Measurements from ENCODE around the gene TMEM181.

The TMEM181 gene

DNA sequence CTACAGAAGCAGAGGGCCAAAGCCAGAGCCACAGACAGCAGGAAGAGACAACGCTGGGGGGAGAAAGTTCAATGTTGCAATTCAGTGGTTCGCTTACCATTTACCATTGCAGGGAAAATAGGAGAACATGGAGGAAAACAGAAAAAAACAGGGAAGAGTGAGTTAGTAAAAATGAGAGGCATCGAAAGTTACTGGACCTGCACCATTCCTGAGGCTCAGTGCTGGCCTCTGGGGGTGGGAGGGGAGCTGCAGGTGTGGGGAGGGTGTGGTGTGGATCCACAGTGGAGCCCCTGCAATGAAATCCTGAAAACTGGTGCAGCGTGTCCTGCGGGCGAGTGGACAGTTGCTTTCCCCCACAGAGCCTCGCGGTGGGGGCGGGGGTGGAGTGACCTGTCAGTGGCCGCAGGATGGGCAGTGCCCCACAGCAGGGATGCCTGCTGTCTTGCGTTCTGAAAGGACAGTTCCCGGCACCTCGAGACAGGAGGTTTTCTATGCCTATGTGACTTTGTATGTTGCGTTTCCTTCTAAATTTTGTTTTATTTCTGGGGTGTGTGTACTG lies 5.7 kb downstream of the TMEM181 start:
- no peak for DNase-seq

DNA sequence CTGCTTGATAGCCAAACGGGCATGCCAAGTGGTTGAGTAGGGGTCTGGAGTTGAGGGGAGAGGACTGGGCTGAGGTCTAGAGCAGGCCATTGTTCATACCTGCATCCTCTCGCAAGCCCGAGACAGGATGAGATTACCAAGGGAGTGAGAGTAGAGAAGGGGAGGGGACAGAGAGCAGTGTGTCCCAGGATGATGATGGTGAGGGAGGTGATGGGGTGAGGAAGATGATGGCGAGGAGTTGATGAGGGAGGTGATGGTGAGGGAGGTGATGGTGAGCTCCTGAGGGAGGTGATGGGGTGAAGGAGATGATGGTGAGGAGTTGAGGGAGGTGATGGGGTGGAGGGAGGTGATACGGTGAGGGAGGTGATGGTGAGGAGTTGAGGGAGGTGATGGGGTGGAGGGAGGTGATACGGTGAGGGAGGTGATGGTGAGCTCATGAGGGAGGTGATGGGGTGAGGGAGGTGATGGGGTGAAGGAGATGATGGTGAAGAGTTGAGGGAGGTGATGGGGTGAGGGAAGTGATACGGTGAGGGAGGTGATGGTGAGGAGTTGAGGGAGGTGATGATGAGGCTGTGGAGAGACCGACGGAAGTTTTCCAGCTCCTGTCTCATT lies 6.4 kb downstream of the TMEM181 start:
- DNase-seq: no peak

- DNase-seq: no peak
These were observed 7.3 kb downstream of the TMEM181 start for GRCh38 chr6:158567152-158567551.

GRCh38 chr6:158567871-158568401 lies 8.0 kb downstream of the TMEM181 start:
- no peak for DNase-seq

DNA sequence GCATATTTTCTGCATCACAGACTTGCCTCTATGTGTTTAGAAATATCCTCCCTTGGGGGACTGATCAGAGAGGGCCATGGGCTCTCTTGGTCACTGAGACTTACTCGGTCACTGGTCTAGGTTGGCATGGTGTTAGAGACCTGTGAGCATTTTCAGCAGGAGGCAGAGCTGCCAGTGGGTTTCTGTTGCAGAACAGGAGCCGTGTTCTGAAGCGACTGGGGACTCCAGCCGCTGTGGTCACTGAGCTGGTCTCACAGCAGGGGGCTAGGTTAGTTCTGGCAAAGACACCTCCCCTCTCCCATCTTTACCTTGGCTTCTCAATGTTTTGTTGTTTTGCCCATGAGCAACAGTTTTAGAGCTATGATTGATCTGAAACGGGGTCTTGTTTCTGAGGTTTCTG lies 8.7 kb downstream of the TMEM181 start:
- no peak for DNase-seq

- DNase-seq: no peak
These were observed 9.1 kb downstream of the TMEM181 start for GRCh38 chr6:158569036-158569435.

DNA sequence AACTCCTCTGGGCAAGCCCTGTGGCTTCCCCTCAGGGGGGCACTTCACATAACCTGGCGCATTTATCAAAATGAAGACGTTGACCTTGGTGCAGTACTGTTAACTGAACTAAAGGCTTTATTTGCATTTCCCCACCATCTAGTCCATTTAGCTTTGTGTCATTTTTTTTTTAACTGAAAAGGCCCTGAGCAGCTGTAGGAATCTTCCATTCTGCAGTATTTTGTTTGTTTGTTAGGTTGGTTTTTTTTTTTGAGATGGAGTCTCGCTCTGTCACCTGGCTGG lies 10.7 kb downstream of the TMEM181 start:
- DNase-seq: no peak

DNA sequence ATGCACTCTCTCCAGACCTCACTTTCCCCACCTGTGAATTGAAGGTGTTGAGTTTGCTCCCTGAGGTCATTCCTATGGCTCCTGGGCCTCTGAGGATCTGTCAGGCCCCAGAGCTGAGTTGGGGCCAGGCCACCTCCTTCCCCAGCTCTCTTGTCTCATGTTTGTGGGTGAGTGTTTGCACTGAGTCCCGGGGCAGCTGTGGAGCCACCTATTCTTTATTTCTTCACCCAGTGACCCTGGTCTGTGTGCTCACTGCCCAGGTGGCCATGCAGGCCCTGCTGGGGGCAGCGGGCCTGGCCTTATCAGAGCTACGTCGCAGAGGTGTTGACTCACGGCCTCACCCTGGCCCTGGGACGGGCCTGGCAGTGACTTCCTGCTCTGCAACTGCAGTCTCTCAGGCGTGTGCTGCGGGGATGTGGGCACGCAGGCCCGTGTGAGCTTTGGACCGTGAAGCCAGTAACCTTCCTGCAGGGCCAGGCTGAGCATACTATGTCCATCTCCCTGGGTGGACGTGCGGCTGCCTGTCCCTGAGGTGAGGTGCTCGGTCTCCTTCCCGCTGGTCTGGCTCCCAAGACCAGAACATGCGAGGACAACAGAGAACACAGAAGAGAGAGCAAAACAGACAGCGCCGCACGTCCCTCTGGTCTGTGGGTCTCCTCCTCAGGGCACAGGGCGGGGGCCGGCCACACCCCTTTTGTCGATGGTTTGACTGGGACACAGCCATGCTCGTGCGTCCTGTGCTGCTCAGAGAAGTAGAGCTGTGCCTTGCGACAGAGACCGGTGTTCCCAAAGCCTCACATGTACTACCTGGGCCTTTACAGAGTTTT lies 12.1 kb downstream of the TMEM181 start:
- DNase-seq: no peak

DNA sequence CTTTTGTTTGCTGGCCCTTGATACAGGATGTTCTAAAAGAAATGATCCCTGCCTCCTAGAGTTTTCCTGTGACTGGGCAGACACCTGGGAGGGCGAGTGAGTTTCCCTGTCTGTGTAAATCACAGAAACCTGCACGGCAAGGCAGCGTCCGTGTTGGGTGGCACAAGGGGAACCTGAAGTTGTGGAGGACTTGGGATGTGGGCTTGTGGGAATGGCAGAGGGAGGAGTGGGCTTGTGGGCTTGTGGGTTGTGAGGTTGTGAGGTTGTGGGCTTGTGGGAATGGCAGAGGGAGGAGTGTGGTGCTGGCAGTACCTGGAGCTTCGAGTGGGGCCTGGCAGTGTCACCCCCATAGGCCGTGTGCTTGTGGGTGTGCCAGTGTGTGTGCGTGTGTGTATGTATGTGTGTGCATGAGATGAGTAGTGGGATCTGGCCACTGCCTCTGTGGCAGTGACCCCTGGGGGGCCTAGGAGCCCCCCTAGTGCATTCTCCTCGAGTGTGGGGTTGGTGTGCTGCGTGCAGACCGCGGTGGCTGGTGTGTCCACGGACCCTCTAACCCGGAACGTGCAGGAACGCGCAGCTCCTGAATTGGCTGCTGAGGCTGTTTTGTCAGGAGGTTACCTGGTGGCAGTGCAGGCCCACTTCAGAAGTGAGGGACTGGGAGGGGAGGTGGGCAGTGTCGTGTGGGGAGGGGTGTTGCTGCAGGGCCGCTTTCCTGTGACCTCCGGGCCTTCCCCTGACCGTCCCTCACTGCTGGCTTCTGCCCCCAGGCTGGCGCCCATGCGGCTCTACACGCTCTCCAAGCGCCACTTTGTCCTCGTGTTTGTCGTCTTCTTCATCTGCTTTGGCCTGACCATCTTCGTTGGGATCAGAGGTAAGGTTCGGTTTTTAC lies 13.0 kb downstream of the TMEM181 start:
- DNase-seq: no peak

- no peak for DNase-seq
These were observed 13.6 kb downstream of the TMEM181 start for GRCh38 chr6:158573542-158573931.

DNA sequence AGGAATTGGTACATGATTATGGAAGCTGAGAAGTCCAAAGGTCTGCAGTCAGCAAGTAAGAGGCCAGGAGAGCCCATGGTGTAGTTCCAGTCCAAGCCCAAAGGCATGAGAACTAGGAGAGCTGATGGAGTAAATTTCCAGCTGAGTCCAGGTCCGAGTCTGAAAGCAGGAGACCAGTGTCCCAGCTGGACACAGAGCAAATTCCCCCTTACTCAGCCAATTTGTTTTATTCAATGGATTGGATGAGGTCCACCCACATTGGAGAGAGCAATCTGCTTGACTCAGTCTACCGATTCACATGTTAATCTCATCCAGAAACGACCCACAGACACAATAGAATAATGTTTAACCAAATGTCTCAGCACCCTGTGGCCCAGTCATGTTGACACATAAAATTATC lies 14.9 kb downstream of the TMEM181 start:
- DNase-seq: no peak

- DNase-seq: no peak
These were observed 15.7 kb downstream of the TMEM181 start for GRCh38 chr6:158575550-158575949.

- DNase-seq: no peak
These were observed 24.4 kb downstream of the TMEM181 start for GRCh38 chr6:158584236-158584651.

- no peak for DNase-seq
These were observed 26.8 kb downstream of the TMEM181 start for GRCh38 chr6:158586652-158587051.

DNA sequence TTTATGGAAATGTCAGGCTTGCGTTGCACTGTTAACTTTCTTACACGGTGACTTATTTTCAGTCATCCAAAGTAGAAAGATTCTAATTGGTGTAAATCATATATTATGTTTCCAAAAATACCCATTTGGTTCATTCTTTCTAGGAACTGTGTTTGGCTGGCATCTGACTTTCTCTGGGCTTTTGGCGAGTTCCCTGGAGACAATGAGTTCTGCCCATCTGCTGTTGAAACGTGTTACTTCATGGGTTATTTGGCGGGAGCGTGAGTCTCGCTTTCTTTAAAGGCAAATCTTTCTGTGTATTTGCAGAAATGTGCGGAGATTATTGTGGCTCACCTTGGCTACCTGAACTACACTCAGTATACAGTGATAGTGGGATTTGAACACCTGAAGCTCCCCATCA lies 29.5 kb downstream of the TMEM181 start:
- no peak for DNase-seq

DNA sequence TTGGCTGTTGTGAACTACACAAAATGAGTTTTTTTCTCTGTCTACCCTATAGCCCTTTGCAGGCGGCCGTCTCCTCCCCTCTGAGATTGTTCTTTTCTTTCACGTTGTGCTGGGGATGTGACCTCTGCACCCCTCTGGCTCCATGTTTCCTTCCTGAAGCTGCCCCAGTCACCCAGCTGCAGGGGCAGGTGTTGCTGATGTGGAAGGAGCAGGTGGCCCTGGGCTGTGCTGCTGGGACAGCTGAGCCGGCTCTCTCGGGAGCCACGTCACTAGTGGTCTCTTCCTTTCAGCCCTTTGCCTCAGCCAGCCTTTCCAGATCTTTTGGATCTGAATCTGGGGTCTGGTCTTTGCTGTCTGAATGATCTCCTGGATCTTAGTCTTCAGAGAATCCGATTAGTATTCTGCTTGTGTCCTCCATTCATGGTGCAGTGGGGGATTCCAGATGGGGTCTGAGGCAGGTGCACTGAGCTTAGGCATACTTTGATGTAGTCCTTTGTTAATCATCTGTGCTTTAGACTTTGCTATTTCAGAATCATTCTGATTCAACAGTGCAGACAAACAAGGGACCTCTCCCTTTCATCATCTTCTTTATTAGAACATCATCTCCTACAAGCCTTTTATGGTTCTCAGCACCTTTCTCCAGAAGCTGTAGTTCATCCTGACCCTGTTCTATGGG lies 31.4 kb downstream of the TMEM181 start:
- no peak for DNase-seq

- no peak for DNase-seq
These were observed 31.9 kb downstream of the TMEM181 start for GRCh38 chr6:158591810-158592209.

GRCh38 chr6:158593670-158594069 lies 33.8 kb downstream of the TMEM181 start:
- DNase-seq: no peak

- DNase-seq: no peak
These were observed 35.3 kb downstream of the TMEM181 start for GRCh38 chr6:158595223-158595622.

GRCh38 chr6:158596861-158597260 lies 37.0 kb downstream of the TMEM181 start:
- no peak for DNase-seq

GRCh38 chr6:158597565-158597964 lies 37.7 kb downstream of the TMEM181 start:
- no peak for DNase-seq

- no peak for DNase-seq
These were observed 39.7 kb downstream of the TMEM181 start for GRCh38 chr6:158599635-158600034.

Measured in GOT3 (cell line).